Measurements from ENCODE around the gene TRIM67. TPM values are rescaled to one million over a fixed set of nuclear protein-coding genes. Genes with fewer than 3 reads are reported as not detected.
A peak's percentile ranks its signal among the peaks of the same experiment; 100 is the strongest.

The TRIM67 gene
- total and polyA plus RNA-seq, 12 donors: 0.05 to 0.28 (median 0.11) TPM; not detected in 8

DNA sequence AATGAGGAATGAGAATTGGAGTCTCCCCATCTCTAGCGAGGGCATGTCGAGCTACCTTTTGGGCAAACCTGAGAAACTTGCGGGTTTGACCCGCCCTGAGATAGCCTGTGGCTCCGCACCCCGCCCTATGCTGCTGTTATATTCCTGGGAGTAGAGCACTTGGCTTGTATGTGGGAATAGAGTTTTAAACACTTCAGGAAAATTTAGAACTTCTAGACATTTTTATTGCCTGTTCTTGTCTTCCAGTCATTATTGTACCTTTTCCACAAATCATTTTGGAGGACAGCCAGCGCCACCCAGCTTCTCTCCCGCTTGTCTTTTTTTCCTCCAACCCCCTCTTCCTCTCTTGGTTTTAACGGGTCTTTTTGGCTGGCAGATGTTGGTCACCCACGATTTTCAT, 79.9 kb downstream of the TRIM67 start:
- WGBS, 2 donors: 0 to 1% methylated on average over 10 of the region's 10 CpGs
- no peaks in the 10 kb centered on the region for H3K9me3 ChIP-seq
- H3K27me3 ChIP-seq: no peaks in the 10 kb centered on the region
- H3K27ac ChIP-seq: peak overlapping the region; percentile 60 to 93 (median 86)
- H3K36me3 ChIP-seq: peaks cover 0 to 33% (median 15%) of the 10 kb centered on the region in 9 donors
- TF ChIP-seq, protein P1, sequence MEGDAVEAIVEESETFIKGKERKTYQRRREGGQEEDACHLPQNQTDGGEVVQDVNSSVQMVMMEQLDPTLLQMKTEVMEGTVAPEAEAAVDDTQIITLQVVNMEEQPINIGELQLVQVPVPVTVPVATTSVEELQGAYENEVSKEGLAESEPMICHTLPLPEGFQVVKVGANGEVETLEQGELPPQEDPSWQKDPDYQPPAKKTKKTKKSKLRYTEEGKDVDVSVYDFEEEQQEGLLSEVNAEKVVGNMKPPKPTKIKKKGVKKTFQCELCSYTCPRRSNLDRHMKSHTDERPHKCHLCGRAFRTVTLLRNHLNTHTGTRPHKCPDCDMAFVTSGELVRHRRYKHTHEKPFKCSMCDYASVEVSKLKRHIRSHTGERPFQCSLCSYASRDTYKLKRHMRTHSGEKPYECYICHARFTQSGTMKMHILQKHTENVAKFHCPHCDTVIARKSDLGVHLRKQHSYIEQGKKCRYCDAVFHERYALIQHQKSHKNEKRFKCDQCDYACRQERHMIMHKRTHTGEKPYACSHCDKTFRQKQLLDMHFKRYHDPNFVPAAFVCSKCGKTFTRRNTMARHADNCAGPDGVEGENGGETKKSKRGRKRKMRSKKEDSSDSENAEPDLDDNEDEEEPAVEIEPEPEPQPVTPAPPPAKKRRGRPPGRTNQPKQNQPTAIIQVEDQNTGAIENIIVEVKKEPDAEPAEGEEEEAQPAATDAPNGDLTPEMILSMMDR (IDR thresholded peaks at IDR 0.05): no peak
- peaks cover 0 to 57% (median 40%) of the 10 kb centered on the region in 9 donors for H3K4me1 ChIP-seq
- intact Hi-C loops (cut with DNase I): loop anchor here in 6 of 10 donors (5.0 to 10.0 kb wide), 3 partner anchors 93 to 363 kb away; partner anchors contain the start of genes EXOC8 (in 5 of the 6) and SPRTN (in 5 of the 6)
- peak overlapping the region; percentile 67 to 92 (median 84) for H3K4me3 ChIP-seq
- ATAC-seq (peak in 7 of 8 donors; percentile 20 to 57 (median 49)), DNase-seq (peak in 1 of 2 donors; percentile 8)

DNA sequence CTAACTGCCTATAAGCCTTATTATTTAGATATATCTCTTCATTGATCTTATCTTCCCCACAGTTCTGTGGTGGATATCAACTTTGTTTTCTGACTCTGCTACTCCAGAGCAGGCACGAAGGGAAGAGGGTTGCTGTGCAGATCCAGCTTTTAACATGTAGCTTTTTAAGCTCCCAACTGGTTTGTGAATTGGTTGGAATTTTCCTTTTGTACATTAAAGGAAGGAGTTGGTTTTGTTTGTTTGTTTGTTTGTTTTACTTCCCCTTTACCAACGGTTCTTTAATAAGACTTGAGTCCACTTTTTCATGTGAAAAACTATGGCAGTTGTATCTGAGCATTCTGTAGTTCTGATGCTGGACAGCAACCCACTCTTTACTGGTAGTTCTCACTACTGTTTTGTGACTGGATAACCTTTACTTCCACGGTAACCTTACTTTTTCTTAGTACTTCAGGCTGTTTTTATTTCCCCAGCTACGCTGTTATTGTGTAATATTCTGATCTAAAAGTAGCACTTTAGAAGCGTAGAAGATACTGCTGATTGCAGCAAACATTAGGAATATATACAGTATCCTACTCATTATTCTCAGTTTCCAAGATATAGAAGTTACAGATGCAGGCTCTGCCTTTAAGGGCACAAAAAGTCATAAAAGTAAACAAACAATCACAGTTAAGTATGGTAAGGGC, 80.8 kb downstream of the TRIM67 start:
- ATAC-seq (no peak), DNase-seq (no peak)
- Histone ChIP-seq H3K4me1 (peaks cover 0 to 48% (median 38%) of the 10 kb centered on the region in 9 donors), H3K4me3 (peak overlapping the region in 7 of 10 donors; percentile 72 to 92 (median 84)), H3K27ac (peak overlapping the region in 1 of 10 donors; percentile 87), H3K27me3 (no peaks in the 10 kb centered on the region), H3K36me3 (peaks cover 0 to 33% (median 11%) of the 10 kb centered on the region in 9 donors), H3K9me3 (no peaks in the 10 kb centered on the region)
- 56 to 59% methylated on average over 5 of the region's 5 CpGs for WGBS, 2 donors
- intact Hi-C loops (cut with DNase I): loop anchor here in 6 of 10 donors (5.0 to 10.0 kb wide), 3 partner anchors 92 to 362 kb away; partner anchors contain the start of genes EXOC8 (in 5 of the 6) and SPRTN (in 5 of the 6)
- TF ChIP-seq, protein P1 (IDR thresholded peaks at IDR 0.05): no peak

DNA sequence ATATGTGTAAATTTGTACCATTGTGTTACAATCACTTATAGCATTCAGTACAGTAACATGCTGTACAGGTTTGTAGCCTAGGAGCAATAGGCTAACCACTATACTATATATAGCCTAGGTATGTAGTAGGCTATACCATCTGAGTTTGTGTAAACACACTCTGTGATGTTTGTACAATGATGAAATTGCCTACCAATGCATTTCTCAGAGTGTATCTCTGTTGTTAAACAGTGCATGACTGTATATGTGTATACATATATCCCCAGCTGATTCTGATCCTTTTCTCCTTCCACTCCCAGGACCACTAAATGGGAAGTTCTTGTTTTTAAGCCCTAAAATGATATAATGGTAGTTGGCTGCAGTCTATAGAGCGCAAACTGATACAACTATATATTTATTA, 86.9 kb downstream of the TRIM67 start:
- H3K27ac ChIP-seq: no peak overlapping the region
- WGBS, 2 donors: 95 to 100% methylated on average over 1 of the region's 1 CpG
- DNase-seq (no peak), ATAC-seq (no peak)
- TF ChIP-seq, protein P1 (IDR thresholded peaks at IDR 0.05): no peak
- no peaks in the 10 kb centered on the region for H3K9me3 ChIP-seq
- intact Hi-C loops (cut with DNase I): loop anchor here in 4 of 10 donors (10.0 kb wide), 2 partner anchors 86 to 356 kb away; partner anchors contain the start of genes EXOC8 (in 3 of the 4) and SPRTN (in 3 of the 4)
- H3K4me1 ChIP-seq: peaks cover 0 to 11% (median 5%) of the 10 kb centered on the region in 9 donors
- no peak overlapping the region for H3K4me3 ChIP-seq
- H3K27me3 ChIP-seq: no peaks in the 10 kb centered on the region
- H3K36me3 ChIP-seq: peaks cover 0 to 53% (median 12%) of the 10 kb centered on the region in 9 donors

DNA sequence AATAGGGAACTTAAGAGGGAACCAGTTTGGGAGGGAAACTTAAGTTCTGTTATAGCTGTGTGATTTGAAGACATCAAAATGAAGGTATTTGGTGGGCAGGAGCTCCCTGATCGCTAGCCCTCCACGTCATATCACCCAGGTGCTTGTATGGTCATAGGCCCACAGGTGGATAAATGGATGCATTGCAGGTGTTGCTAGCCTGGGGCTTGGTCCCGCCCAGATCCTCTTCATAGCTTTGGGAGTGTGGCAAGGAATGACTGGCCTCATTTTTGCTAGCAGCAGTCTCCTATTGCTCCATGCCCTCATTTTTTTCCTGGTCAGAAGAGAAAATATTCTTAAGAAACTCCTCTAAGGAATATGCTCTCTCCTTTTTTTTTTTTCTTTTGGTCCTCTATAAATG, 90.5 kb downstream of the TRIM67 start:
- ATAC-seq: no peak
- intact Hi-C loops (cut with DNase I): no loop called here
- DNase-seq: no peak
- Histone ChIP-seq H3K27me3 (no peaks in the 10 kb centered on the region), H3K27ac (no peak overlapping the region), H3K4me3 (no peak overlapping the region), H3K4me1 (no peaks in the 10 kb centered on the region), H3K9me3 (no peaks in the 10 kb centered on the region), H3K36me3 (peaks cover 0 to 81% (median 22%) of the 10 kb centered on the region in 9 donors)
- TF ChIP-seq, protein P1 (IDR thresholded peaks at IDR 0.05): no peak
- WGBS, 2 donors: 94 to 95% methylated on average over 3 of the region's 3 CpGs

Data from heart right ventricle (tissue), 16 donors.